ENCODE results near the gene SYVN1. TPM values are rescaled to one million over a fixed set of nuclear protein-coding genes. Genes with fewer than 3 reads are reported as not detected.

Gene SYVN1
- total RNA-seq, 2 donors from 2014 or later: 73.1 to 78.0 TPM

DNA sequence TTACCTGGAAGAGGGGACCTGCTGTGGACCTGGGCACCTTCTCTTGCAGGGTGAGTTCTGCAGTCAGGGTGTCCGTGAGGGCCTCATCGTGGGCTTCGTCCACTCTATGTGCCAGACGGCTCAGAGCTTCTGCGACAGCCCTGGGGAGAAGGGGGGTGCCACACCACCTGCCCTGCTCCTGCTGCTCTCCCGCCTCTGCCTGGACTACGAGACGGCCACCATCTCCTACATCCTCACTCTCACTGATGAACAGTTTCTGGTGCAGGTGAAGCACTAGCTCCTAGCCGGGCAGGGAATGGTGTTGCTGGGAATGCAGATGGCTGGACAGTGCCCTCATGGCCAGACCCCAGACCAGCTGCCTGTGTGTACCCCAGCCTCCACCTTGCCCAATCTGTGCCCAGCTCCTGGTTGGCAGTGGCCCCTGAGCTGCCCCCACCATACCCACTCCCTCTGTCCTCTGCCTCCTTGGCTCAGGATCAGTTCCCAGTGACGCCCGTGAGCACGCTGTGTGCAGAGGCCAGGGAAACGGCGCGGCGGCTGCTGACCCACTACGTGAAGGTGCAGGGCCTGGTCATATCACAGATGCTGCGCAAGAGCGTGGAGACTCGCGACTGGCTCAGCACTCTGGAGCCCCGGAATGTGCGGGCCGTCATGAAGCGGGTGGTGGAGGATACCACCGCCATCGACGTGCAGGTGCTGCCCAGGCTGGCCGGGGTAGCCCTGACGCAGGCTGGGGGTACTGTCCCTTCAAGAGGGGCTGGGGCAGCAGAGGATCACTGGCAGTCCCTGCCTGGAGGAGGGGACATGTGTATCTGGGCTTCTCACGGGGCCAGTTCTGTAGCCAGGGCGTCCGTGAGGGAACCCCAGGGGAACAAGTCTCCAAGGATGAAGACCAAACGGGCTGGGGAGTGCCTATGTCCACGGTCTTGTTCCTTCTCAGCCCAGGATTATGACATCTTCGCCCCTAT, 24.8 kb downstream of the SYVN1 start:
- TF ChIP-seq, protein P1, sequence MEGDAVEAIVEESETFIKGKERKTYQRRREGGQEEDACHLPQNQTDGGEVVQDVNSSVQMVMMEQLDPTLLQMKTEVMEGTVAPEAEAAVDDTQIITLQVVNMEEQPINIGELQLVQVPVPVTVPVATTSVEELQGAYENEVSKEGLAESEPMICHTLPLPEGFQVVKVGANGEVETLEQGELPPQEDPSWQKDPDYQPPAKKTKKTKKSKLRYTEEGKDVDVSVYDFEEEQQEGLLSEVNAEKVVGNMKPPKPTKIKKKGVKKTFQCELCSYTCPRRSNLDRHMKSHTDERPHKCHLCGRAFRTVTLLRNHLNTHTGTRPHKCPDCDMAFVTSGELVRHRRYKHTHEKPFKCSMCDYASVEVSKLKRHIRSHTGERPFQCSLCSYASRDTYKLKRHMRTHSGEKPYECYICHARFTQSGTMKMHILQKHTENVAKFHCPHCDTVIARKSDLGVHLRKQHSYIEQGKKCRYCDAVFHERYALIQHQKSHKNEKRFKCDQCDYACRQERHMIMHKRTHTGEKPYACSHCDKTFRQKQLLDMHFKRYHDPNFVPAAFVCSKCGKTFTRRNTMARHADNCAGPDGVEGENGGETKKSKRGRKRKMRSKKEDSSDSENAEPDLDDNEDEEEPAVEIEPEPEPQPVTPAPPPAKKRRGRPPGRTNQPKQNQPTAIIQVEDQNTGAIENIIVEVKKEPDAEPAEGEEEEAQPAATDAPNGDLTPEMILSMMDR (IDR thresholded peaks at IDR 0.05): no peak
- Histone ChIP-seq H3K4me3 (no peak overlapping the region), H3K36me3 (peaks cover 25% of the 10 kb centered on the region), H3K9me3 (no peaks in the 10 kb centered on the region), H3K27me3 (replicated peaks; ENCODE audit: insufficient read depth) (no peaks in the 10 kb centered on the region), H3K4me1 (ENCODE audit: control insufficient read depth in 1 of 2, low read depth in 2 of 2) (peaks cover 17 to 32% of the 10 kb centered on the region in 2 donors), H3K27ac (no peak overlapping the region)
- DNase-seq (ENCODE audit: low spot score) (no peak), ATAC-seq (ENCODE audit: insufficient number of reproducible peaks, low FRiP score, low read depth) (no peak)

DNA sequence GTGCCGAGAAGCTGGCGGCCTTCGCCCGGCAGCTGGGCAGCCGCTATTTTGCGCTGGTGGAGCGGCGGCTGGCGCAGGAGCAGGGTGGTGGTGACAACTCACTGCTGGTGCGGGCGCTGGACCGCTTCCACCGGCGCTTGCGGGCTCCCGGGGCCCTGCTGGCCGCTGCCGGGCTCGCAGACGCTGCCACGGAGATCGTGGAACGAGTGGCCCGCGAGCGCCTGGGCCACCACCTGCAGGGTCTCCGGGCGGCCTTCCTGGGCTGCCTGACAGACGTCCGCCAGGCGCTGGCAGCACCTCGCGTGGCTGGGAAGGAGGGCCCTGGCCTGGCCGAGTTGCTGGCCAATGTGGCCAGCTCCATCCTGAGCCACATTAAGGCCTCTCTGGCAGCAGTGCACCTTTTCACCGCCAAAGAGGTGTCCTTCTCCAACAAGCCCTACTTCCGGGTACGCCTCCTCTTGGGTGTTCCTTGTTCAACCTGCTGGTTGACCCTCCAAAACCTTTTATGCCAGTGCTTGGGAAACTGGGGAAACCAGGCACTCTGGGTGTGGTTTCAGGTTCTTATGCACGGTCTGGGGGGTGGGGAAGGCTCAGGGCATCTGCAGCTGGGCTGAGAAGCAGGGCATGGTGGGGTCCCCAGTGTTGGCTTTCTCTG, 25.7 kb downstream of the SYVN1 start:
- Histone ChIP-seq H3K9me3 (no peaks in the 10 kb centered on the region), H3K4me3 (no peak overlapping the region), H3K27me3 (replicated peaks; ENCODE audit: insufficient read depth) (no peaks in the 10 kb centered on the region), H3K27ac (no peak overlapping the region), H3K4me1 (ENCODE audit: control insufficient read depth in 1 of 2, low read depth in 2 of 2) (peaks cover 17 to 31% of the 10 kb centered on the region in 2 donors), H3K36me3 (peaks cover 25% of the 10 kb centered on the region)
- DNase-seq (ENCODE audit: low spot score) (no peak), ATAC-seq (ENCODE audit: insufficient number of reproducible peaks, low FRiP score, low read depth) (no peak)
- TF ChIP-seq, protein P1 (IDR thresholded peaks at IDR 0.05): no peak

DNA sequence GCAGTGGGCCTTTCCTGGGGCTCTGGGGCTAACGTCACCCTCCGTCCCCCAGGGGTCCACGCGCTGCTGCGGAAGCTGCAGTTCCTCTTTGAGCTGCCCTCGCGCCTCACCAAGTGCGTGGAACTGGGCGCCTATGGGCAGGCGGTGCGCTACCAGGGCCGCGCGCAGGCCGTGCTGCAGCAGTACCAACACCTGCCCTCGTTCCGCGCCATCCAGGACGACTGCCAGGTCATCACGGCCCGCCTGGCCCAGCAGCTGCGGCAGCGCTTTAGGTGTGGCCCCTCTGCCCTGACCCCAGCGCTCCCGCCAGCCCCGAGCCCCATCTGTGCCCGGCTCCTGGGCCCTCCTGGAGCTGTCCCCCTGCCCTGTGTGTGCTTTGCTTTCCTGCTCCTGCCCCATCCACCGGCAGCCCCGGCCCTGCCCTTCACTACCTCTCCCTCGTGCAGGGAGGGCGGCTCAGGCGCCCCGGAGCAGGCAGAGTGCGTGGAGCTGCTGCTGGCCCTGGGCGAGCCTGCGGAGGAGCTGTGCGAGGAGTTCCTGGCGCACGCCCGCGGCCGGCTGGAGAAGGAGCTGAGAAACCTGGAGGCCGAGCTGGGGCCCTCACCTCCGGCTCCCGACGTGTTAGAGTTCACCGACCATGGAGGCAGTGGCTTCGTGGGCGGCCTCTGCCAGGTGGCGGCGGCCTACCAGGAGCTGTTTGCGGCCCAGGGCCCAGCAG, 26.4 kb downstream of the SYVN1 start:
- TF ChIP-seq, protein P1 (IDR thresholded peaks at IDR 0.05): no peak
- no peak for ATAC-seq (ENCODE audit: insufficient number of reproducible peaks, low FRiP score, low read depth)
- DNase-seq (ENCODE audit: low spot score): no peak
- H3K9me3 ChIP-seq: no peaks in the 10 kb centered on the region
- H3K27ac ChIP-seq: no peak overlapping the region
- H3K36me3 ChIP-seq: peaks cover 25% of the 10 kb centered on the region
- peaks cover 12 to 27% of the 10 kb centered on the region in 2 donors for H3K4me1 ChIP-seq (ENCODE audit: control insufficient read depth in 1 of 2, low read depth in 2 of 2)
- no peak overlapping the region for H3K4me3 ChIP-seq
- no peaks in the 10 kb centered on the region for H3K27me3 ChIP-seq (replicated peaks; ENCODE audit: insufficient read depth)

DNA sequence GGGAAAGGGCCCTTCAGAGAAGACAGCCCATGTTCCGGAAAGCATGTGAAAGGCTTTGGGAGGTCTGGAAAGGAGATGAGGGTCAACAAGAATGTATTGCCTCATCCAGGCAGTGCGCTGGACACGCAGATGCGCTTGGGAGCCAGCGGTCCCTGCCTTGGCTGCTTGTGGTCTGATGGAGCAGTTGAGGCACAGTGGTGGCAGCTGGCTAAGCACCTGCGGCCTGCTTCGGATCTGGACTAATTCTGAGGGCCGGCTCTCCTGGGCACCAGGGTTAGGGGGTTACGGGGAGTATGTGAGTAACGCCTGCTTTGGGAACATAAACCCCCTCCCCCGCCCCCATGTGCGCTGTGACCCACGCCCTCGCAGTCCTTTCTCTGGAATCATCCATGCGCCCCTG, 27.2 kb downstream of the SYVN1 start:
- peaks cover 4 to 27% of the 10 kb centered on the region in 2 donors for H3K4me1 ChIP-seq (ENCODE audit: control insufficient read depth in 1 of 2, low read depth in 2 of 2)
- DNase-seq (ENCODE audit: low spot score) (no peak), ATAC-seq (ENCODE audit: insufficient number of reproducible peaks, low FRiP score, low read depth) (no peak)
- TF ChIP-seq, protein P1 (IDR thresholded peaks at IDR 0.05): no peak
- H3K4me3 ChIP-seq: no peak overlapping the region
- no peak overlapping the region for H3K27ac ChIP-seq
- peaks cover 25% of the 10 kb centered on the region for H3K36me3 ChIP-seq
- no peaks in the 10 kb centered on the region for H3K9me3 ChIP-seq
- H3K27me3 ChIP-seq (replicated peaks; ENCODE audit: insufficient read depth): no peaks in the 10 kb centered on the region

DNA sequence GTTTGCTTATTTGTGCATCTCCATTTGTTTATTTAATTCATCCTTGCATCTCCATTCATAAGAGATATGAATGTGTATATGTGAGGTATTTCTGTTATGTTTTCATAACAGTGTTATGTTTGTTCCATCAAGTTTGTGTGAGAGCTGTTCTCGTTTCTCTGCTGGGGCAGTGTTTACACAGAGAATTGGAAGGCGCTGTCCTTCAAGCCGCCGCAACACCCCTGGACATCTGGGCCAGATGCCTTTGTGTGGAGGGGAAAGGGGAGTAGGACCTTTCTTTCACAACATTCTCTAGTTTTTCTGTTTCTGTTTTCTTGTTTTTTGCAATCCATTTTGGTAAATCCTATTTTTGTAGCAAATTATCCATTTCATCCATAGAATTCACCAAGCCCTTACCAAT, 29.7 kb downstream of the SYVN1 start:
- H3K4me3 ChIP-seq: no peak overlapping the region
- peaks cover 3 to 16% of the 10 kb centered on the region in 2 donors for H3K4me1 ChIP-seq (ENCODE audit: control insufficient read depth in 1 of 2, low read depth in 2 of 2)
- DNase-seq (ENCODE audit: low spot score) (no peak), ATAC-seq (ENCODE audit: insufficient number of reproducible peaks, low FRiP score, low read depth) (no peak)
- H3K9me3 ChIP-seq: no peaks in the 10 kb centered on the region
- no peaks in the 10 kb centered on the region for H3K27me3 ChIP-seq (replicated peaks; ENCODE audit: insufficient read depth)
- no peak overlapping the region for H3K27ac ChIP-seq
- peaks cover 22% of the 10 kb centered on the region for H3K36me3 ChIP-seq
- TF ChIP-seq, protein P1 (IDR thresholded peaks at IDR 0.05): no peak

Measured in thoracic aorta (tissue), 2 donors.